K562 (cell line): ENCODE results near the gene METTL14. TPM values are rescaled to one million over a fixed set of nuclear protein-coding genes. Genes with fewer than 3 reads are reported as not detected.

Experiments used
- ATAC-seq: fragments of 200-7000 bp; cut with Tn5 transposase; 3 replicates; pipeline ENCODE4 v1.9.1; 2020; ENCODE audit warnings: moderate library complexity
- BruUV-seq: library from RNA; stranded (reverse); fragments of 400-500 nt; replicated peaks from 2 replicates; lab custom pipeline; 2021; lab: Mats Ljungman, UMichigan
- CTCF ChIA-PET: fragments of 300-600 bp; formaldehyde crosslinking; extraction: SDS; loops from one replicate; lab custom pipeline; 2021; ENCODE audit warnings: low intra/inter-chr PET ratio; lab: Yijun Ruan, JAX
- POLR2A ChIA-PET: fragments of 300-600, 350-650 bp; sonication (Branson Sonifier 250); formaldehyde crosslinking; extraction: SDS; loops from one replicate; lab custom pipeline; 2021; ENCODE audit warnings: antibody characterized with exemption, inconsistent platforms; lab: Yijun Ruan, JAX
- DNase-seq, 4 experiments: peaks; one replicate each; pipeline versions ENCODE4 v3.0.0 to v3.0.0-alpha.2; 2011 to 2018; ENCODE audit warnings: low spot score in 3 of 4, mixed read lengths in 3 of 4; ENCODE audit errors: extremely low read depth in 1 of 4
- FAIRE-seq: peaks from 2 replicates; lab custom pipeline; 2011; peaks lifted over from hg19 to GRCh38; lab: Jason Lieb, UNC
- H2AFZ ChIP-seq: 2 replicates; pipeline ENCODE4 v1.6.0; 2011; ENCODE audit warnings: low read depth, low read length, control low read depth, inconsistent platforms
- H3K27ac ChIP-seq: fragments of 200-600 bp; 3 replicates; pipeline ENCODE4 v1.8.0; 2011; ENCODE audit warnings: low read depth, mild to moderate bottlenecking, control low read depth, inconsistent platforms, low read length, moderate library complexity, mixed read lengths; ENCODE audit errors: extremely low read depth
- H3K27me3 ChIP-seq, 2 experiments: fragments of 300-600 bp in 1 of 2; 2 replicates in 1 of 2; 3 replicates in 1 of 2; pipeline versions ENCODE4 v1.6.0 to v1.8.0; 2011; ENCODE audit warnings: inconsistent platforms in 2 of 2, low read length in 2 of 2, mild to moderate bottlenecking in 1 of 2, mixed read lengths in 1 of 2, moderate library complexity in 1 of 2; ENCODE audit not compliant: control insufficient read depth in 2 of 2, insufficient read depth in 2 of 2
- H3K36me3 ChIP-seq: fragments of 300-600 bp; 3 replicates; pipeline ENCODE4 v1.8.0; 2011; ENCODE audit warnings: mild to moderate bottlenecking, low read length, inconsistent platforms; ENCODE audit not compliant: control insufficient read depth, insufficient read depth
- H3K4me1 ChIP-seq, 2 experiments: fragments of 200-600 bp in 1 of 2; replicated peaks in 1 of 2; 2 replicates in 1 of 2; 3 replicates in 1 of 2; pipeline versions ENCODE4 v1.5.1 to v1.8.0; 2011; ENCODE audit warnings: inconsistent platforms in 2 of 2, low read length in 2 of 2, mild to moderate bottlenecking in 1 of 2, mixed read lengths in 1 of 2, moderate library complexity in 1 of 2; ENCODE audit not compliant: control insufficient read depth in 2 of 2, insufficient read depth in 2 of 2
- H3K4me2 ChIP-seq: 2 replicates; pipeline ENCODE4 v1.6.1; 2011; ENCODE audit warnings: low read length, control low read depth, inconsistent platforms, mixed read lengths; ENCODE audit not compliant: insufficient read depth
- H3K4me3 ChIP-seq: fragments of 200-600 bp; sonication (generic), shearing (Covaris generic); 2 replicates; pipeline ENCODE4 v1.5.1; 2016; ENCODE audit warnings: control low read depth, inconsistent platforms
- H3K79me2 ChIP-seq: fragments of 200-600 bp; 3 replicates; pipeline ENCODE4 v1.8.0; 2011; ENCODE audit warnings: low read length, inconsistent platforms; ENCODE audit not compliant: control insufficient read depth, insufficient read depth
- H3K9ac ChIP-seq, 2 experiments: 2 replicates each; pipeline versions ENCODE4 v1.6.0 to v1.6.1; 2011; ENCODE audit warnings: low read depth in 2 of 2, low read length in 2 of 2, control low read depth in 1 of 2, inconsistent platforms in 1 of 2, mild to moderate bottlenecking in 1 of 2, mixed read lengths in 1 of 2; ENCODE audit not compliant: insufficient read depth in 1 of 2
- H3K9me1 ChIP-seq: one replicate; pipeline ENCODE4 v1.6.0; 2011; ENCODE audit warnings: inconsistent platforms, mild to moderate bottlenecking, low read length, moderate library complexity; ENCODE audit not compliant: control insufficient read depth, insufficient read depth
- H3K9me3 ChIP-seq: replicated peaks from 2 replicates; pipeline ENCODE4 v1.5.1; 2011; ENCODE audit warnings: low read depth, low read length, inconsistent platforms; ENCODE audit not compliant: control insufficient read depth, insufficient read depth
- H4K20me1 ChIP-seq: replicated peaks from 2 replicates; pipeline ENCODE4 v1.6.1; 2011; ENCODE audit warnings: low read length, inconsistent platforms, mixed read lengths; ENCODE audit not compliant: control insufficient read depth, insufficient read depth
- ATF1 ChIP-seq, 2 experiments: fragments of 450-650 bp in 1 of 2; IDR thresholded peaks; 2 replicates each; pipeline ENCODE4 v1.6.1; 2016; ENCODE audit warnings: missing compliant biosample characterization in 1 of 2, missing genetic modification characterization in 1 of 2
- CXXC5 ChIP-seq: fragments of 250-450 bp; sonication (Bioruptor Pico); IDR thresholded peaks from 2 replicates; pipeline ENCODE4 v1.8.0; 2022; ENCODE audit warnings: inconsistent platforms, mild to moderate bottlenecking, moderate library complexity
- KAT8 ChIP-seq: fragments of 450-650 bp; IDR thresholded peaks from 2 replicates; pipeline ENCODE4 v1.6.1; 2016; ENCODE audit warnings: low read depth, mild to moderate bottlenecking
- NR1H2 ChIP-seq: sonication (generic); formaldehyde crosslinking; IDR thresholded peaks from 2 replicates; pipeline ENCODE4 v1.4.0; 2020; ENCODE audit warnings: mild to moderate bottlenecking, missing genetic modification reagents
- RNF2 ChIP-seq: sonication (generic); IDR thresholded peaks from 2 replicates; pipeline ENCODE4 v1.6.1; 2016
- SIX5 ChIP-seq, 2 experiments: IDR thresholded peaks; 2 replicates each; pipeline ENCODE4 v1.6.1; 2011; ENCODE audit warnings: low read length in 2 of 2, borderline replicate concordance in 1 of 2, low read depth in 1 of 2, mild to moderate bottlenecking in 1 of 2, moderate library complexity in 1 of 2; ENCODE audit not compliant: insufficient read depth in 1 of 2
- ZBTB1 ChIP-seq: sonication (generic); formaldehyde crosslinking; IDR thresholded peaks from 2 replicates; pipeline ENCODE4 v1.8.1; 2023; ENCODE audit warnings: missing genetic modification reagents, low read depth, mild to moderate bottlenecking, borderline replicate concordance
- ZFP36 ChIP-seq: fragments of 150-350 bp; IDR thresholded peaks from 2 replicates; pipeline ENCODE4 v1.6.1; 2018; ENCODE audit warnings: low read length, low read depth; ENCODE audit not compliant: partially characterized antibody
- ZNF12 ChIP-seq: sonication (generic); formaldehyde crosslinking; IDR thresholded peaks from 2 replicates; pipeline ENCODE4 v1.4.0; 2020; ENCODE audit warnings: mild to moderate bottlenecking, missing genetic modification reagents
- WGBS: fragments of 100-300 bp; shearing (Covaris generic); methylation state at CpG from one replicate; pipeline ENCODE4 v1.1.6; 2016; ENCODE audit warnings: low coverage, mixed read lengths; ENCODE audit not compliant: insufficient coverage; ENCODE audit errors: missing lambda C conversion rate; 5-methylcytosine and 5-hydroxymethylcytosine counted together
- in situ Hi-C: fragments of 300-500 bp; cut with MboI; formaldehyde crosslinking; loops from 4 replicates; pipeline ENCODE4 v1.15.0; 2018; ENCODE audit warnings: inconsistent platforms, mixed read lengths
- intact Hi-C: fragments of 100-400 bp; cut with micrococcal nuclease; formaldehyde crosslinking; loops from 2 replicates; pipeline ENCODE4 v1.14.2; 2022
- polyA plus RNA-seq, 8 experiments: library from polyadenylated mRNA; depleted of rRNA in 4 of 8; stranded (reverse) in 5 of 8; unstranded in 3 of 8; fragments of >200 nt; fragmentation: Nextera tagmentation in 2 of 8; fragmentation: Illumina TruSeq in 1 of 8; extraction: Ambion mirVana in 2 of 8; extraction: Trizol in 1 of 8; gene quantifications; 2 replicates each; pipeline versions ENCODE4 v1.2.1 to v1.2.3, GENCODE V29; 2011 to 2014; ENCODE audit warnings: inconsistent platforms in 1 of 8, missing spikeins in 1 of 8
- total RNA-seq, 7 experiments: library from RNA; depleted of rRNA in 6 of 7; stranded (reverse); fragments of >200 nt in 6 of 7; fragmentation: Illumina TruSeq in 2 of 7; extraction: Trizol in 2 of 7; gene quantifications; 2 replicates each; pipeline versions ENCODE4 v1.2.1 to v1.2.3, GENCODE V29; 2011 to 2021; ENCODE audit warnings: low replicate concordance in 1 of 7
- TF ChIP-seq, protein P1 (sequence below): fragments of 200-800 bp; sonication (Bioruptor generic); IDR thresholded peaks from 2 replicates; pipeline ENCODE4 v1.6.1; 2016; ENCODE audit warnings: missing genetic modification characterization, missing compliant biosample characterization

Gene METTL14
- total and polyA plus RNA-seq, 9 of the 15 experiments (the other 6 are each of a cell fraction or from before 2014, with no cell fraction given): 16.7 to 42.4 (median 27.7) TPM

DNA sequence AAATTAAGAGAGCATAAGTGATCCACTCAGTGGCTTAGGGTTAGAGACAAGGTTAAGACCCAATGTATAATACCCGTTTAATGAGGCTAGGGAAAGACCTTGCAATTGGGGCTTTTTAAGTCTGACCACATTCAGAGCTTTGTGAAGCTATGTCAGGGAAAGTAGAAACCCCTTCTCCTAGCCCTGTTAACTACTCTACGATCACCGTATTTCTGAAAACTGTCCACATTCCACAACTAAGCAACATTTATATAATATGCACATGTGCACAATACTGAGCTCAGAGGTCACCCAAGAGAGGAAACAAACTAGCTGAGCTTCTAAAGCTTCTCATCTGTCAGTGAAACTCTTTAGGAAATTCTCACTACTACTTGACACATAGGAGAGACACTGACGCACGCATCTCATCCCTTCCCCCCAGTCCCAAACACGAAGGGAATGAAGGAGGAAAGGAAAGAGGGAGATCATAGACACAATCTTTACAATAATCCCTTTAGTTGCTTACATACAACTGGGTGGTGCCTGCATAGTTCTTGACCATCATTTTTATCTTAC is 56.2 kb downstream of the METTL14 start:
- in situ Hi-C loops (no loop called here), intact Hi-C loops (loop anchor here (1.0 to 5.0 kb wide), 2 partner anchors 149 to 226 kb away; no protein-coding TSS in a partner anchor)
- no peak overlapping the region for H3K27ac ChIP-seq
- no peaks in the 10 kb centered on the region for H4K20me1 ChIP-seq
- ChIA-PET CTCF (interaction anchor here (0.7 to 2.1 kb wide), 2 partner anchors 149 to 228 kb away, joined by 4 to 12 read pairs; no protein-coding TSS in a partner anchor), POLR2A (no interaction called here)
- no peak overlapping the region for H3K4me3 ChIP-seq
- peaks cover 49% of the 10 kb centered on the region; the same call in 2 of the 3 replicates for H3K36me3 ChIP-seq
- H3K79me2 ChIP-seq: no peaks in the 10 kb centered on the region
- no peak for TF ChIP-seq ZNF12 (CRISPR knock-in tag)
- no peak for TF ChIP-seq SIX5 (IDR thresholded peaks at IDR 0.05; ENCODE audit: borderline replicate concordance in 1 of 2, insufficient read depth in 1 of 2, low read depth in 1 of 2, low read length in 2 of 2)
- H2AFZ ChIP-seq: no peak overlapping the region
- no TSS peak for BruUV-seq
- FAIRE-seq: no peak
- no peaks in the 10 kb centered on the region; a peak in 1 of 5 replicates for H3K4me1 ChIP-seq
- no peaks in the 10 kb centered on the region for H3K9me1 ChIP-seq
- H3K4me2 ChIP-seq: no peak overlapping the region
- H3K9me3 ChIP-seq: no peaks in the 10 kb centered on the region
- WGBS: 49% methylated on average over 6 of the region's 6 CpGs
- no peak for ATAC-seq
- H3K27me3 ChIP-seq: no peaks in the 10 kb centered on the region
- H3K9ac ChIP-seq: no peak overlapping the region
- no peak for DNase-seq

- H3K27ac ChIP-seq: no peak overlapping the region
- ChIA-PET POLR2A (no interaction called here), CTCF (interaction anchor here (2.1 kb wide), 1 partner anchor 227 kb away, joined by 12 read pairs; no protein-coding TSS in a partner anchor)
- no peaks in the 10 kb centered on the region for H3K9me3 ChIP-seq
- no TSS peak for BruUV-seq
- H3K4me1 ChIP-seq: no peaks in the 10 kb centered on the region; a peak in 1 of 5 replicates
- H4K20me1 ChIP-seq: no peaks in the 10 kb centered on the region
- no peak for ATAC-seq
- intact Hi-C loops (loop anchor here (5.0 kb wide), 1 partner anchor 225 kb away; no protein-coding TSS in a partner anchor), in situ Hi-C loops (no loop called here)
- H3K9ac ChIP-seq: no peak overlapping the region
- DNase-seq: no peak
- no peak overlapping the region for H3K4me3 ChIP-seq
- H3K9me1 ChIP-seq: no peaks in the 10 kb centered on the region
- FAIRE-seq: no peak
- H3K4me2 ChIP-seq: no peak overlapping the region
- H3K36me3 ChIP-seq: peaks cover 43% of the 10 kb centered on the region; the same call in 2 of the 3 replicates
- H3K79me2 ChIP-seq: no peaks in the 10 kb centered on the region
- H3K27me3 ChIP-seq: no peaks in the 10 kb centered on the region
- H2AFZ ChIP-seq: no peak overlapping the region
- TF ChIP-seq ATF1 (CRISPR knock-in tag; IDR thresholded peaks at IDR 0.05): no peak
- no peak for TF ChIP-seq ATF1 (tag; IDR thresholded peaks at IDR 0.05)
- TF ChIP-seq CXXC5: no peak
- TF ChIP-seq, protein P1, sequence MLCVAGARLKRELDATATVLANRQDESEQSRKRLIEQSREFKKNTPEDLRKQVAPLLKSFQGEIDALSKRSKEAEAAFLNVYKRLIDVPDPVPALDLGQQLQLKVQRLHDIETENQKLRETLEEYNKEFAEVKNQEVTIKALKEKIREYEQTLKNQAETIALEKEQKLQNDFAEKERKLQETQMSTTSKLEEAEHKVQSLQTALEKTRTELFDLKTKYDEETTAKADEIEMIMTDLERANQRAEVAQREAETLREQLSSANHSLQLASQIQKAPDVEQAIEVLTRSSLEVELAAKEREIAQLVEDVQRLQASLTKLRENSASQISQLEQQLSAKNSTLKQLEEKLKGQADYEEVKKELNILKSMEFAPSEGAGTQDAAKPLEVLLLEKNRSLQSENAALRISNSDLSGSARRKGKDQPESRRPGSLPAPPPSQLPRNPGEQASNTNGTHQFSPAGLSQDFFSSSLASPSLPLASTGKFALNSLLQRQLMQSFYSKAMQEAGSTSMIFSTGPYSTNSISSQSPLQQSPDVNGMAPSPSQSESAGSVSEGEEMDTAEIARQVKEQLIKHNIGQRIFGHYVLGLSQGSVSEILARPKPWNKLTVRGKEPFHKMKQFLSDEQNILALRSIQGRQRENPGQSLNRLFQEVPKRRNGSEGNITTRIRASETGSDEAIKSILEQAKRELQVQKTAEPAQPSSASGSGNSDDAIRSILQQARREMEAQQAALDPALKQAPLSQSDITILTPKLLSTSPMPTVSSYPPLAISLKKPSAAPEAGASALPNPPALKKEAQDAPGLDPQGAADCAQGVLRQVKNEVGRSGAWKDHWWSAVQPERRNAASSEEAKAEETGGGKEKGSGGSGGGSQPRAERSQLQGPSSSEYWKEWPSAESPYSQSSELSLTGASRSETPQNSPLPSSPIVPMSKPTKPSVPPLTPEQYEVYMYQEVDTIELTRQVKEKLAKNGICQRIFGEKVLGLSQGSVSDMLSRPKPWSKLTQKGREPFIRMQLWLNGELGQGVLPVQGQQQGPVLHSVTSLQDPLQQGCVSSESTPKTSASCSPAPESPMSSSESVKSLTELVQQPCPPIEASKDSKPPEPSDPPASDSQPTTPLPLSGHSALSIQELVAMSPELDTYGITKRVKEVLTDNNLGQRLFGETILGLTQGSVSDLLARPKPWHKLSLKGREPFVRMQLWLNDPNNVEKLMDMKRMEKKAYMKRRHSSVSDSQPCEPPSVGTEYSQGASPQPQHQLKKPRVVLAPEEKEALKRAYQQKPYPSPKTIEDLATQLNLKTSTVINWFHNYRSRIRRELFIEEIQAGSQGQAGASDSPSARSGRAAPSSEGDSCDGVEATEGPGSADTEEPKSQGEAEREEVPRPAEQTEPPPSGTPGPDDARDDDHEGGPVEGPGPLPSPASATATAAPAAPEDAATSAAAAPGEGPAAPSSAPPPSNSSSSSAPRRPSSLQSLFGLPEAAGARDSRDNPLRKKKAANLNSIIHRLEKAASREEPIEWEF: no peak
- TF ChIP-seq ZFP36: no peak
- no peak for TF ChIP-seq RNF2
- TF ChIP-seq NR1H2: no peak
- TF ChIP-seq ZBTB1 (CRISPR knock-in tag): no peak
- no peak for TF ChIP-seq KAT8
Measured at GRCh38 chr4:118742050-118742449, 56.9 kb downstream of the METTL14 start.
